ENCODE data around the gene VPS45. TPM values are rescaled to one million over a fixed set of nuclear protein-coding genes. Genes with fewer than 3 reads are reported as not detected.
A peak's percentile ranks its signal among the peaks of the same experiment; 100 is the strongest.
"Not testable (repeated sequence)": the region's sequence is repeated elsewhere in the genome, so short reads cannot be mapped to it uniquely, and the experiment has no call there.

VPS45 gene
- total RNA-seq, 6 experiments from 2014 or later = 12.5 to 18.2 (median 14.7) TPM

DNA sequence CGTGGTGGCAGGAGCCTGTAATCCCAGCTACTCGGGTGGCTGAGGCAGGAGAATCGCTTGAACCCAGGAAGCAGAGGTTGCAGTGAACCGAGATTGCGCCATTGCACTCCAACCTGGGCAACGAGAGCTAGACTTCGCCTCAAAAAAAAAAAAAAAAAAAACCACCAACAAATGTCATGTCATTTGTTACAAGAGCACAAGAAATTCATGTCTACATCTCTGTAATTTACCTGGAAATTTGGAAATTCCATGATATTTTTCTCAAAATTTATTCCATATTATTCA lies 16.5 kb upstream of the VPS45 start:
- DNase-seq = peak; percentile 35 to 72 (median 68)
- WGBS (ENCODE audit: insufficient coverage, low coverage, low lambda C conversion rate, missing lambda C conversion rate) = 9% methylated on average over 7 of the region's 7 CpGs

DNA sequence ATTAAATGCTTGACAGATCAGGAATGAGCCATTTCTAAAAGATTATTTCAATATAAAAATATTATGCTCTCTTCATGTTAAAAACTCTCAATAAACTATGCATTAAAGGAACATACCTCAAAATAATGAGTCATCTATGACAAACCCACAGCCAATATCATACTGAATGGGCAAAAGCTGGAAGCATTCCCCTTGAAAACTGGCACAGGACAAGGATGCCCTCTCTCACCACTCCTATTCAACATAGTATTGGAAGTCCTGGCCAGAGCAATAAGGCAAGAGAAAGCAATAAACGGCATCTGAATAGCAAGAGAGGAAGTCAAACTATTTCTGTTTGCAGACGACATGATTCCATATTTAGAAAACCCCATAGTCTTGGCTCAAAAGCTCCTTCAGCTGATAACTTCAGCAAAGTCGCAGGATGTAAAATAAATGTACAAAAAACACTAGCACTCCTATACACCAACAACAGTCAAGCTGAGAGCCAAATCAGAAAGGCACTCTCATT lies 15.6 kb upstream of the VPS45 start:
- not testable (repeated sequence) for H3K4me3 ChIP-seq, ATAC-seq, DNase-seq, H3K36me3 ChIP-seq, H3K4me1 ChIP-seq, H3K27me3 ChIP-seq, H3K9me3 ChIP-seq, H3K27ac ChIP-seq
- WGBS (ENCODE audit: insufficient coverage, low coverage, low lambda C conversion rate, missing lambda C conversion rate) = 56% methylated on average over 3 of the region's 3 CpGs
- intact Hi-C loops (cut with DNase I) = loop anchor here in 1 of 2 donors (10.0 kb wide), 1 partner anchor 87 kb away; no protein-coding TSS in a partner anchor

More for the DNA sequence above, 16.5 kb upstream of the VPS45 start:
- intact Hi-C loops (cut with DNase I) = loop anchor here in 1 of 2 donors (10.0 kb wide), 1 partner anchor 86 kb away; no protein-coding TSS in a partner anchor
- no peaks in the 10 kb centered on the region for H3K9me3 ChIP-seq
- TF ChIP-seq POLR2A (IDR thresholded peaks at IDR 0.05) (no peak), CTCF (IDR thresholded peaks at IDR 0.05) (no peak)
- peak overlapping the region in 2 of 3 donors; percentile 34 to 45 for H3K4me3 ChIP-seq
- peak; percentile 54 to 80 (median 70) for ATAC-seq
- H3K36me3 ChIP-seq = no peaks in the 10 kb centered on the region
- H3K27ac ChIP-seq = peak overlapping the region; percentile 13 to 85 (median 53)
- H3K4me1 ChIP-seq = peaks cover 0 to 6% (median 0%) of the 10 kb centered on the region in 4 donors
- H3K27me3 ChIP-seq = no peaks in the 10 kb centered on the region

DNA sequence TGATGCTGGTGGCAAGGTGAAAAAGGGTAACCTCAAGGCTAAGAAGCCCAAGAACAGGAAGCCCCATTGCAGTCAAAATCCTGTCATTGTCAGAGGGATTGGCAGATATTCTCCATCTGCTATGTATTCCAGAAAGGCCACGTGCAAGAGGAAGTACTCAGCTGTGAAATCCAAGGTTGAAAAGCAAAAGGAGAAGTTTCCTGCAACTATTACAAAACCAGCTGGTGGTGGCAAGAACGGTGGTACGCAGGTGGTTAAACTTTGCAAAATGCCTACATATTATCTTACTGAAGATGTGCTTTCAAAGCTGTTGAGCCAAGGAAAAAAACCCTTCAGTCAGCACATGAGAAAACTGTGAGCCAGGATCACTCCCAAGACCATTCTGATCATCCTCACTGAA lies 13.7 kb upstream of the VPS45 start:
- Histone ChIP-seq H3K36me3 (no peaks in the 10 kb centered on the region), H3K4me1 (peaks cover 0 to 6% (median 0%) of the 10 kb centered on the region in 4 donors), H3K27ac (no peak overlapping the region), H3K27me3 (no peaks in the 10 kb centered on the region), H3K4me3 (no peak overlapping the region), H3K9me3 (no peaks in the 10 kb centered on the region)
- ATAC-seq (no peak), DNase-seq (no peak)
- WGBS (ENCODE audit: insufficient coverage, low coverage, low lambda C conversion rate, missing lambda C conversion rate) = 43% methylated on average over 3 of the region's 3 CpGs
- no peak for TF ChIP-seq POLR2A (IDR thresholded peaks at IDR 0.05)
- no peak for TF ChIP-seq CTCF (IDR thresholded peaks at IDR 0.05)
- intact Hi-C loops (cut with DNase I) = loop anchor here in 1 of 2 donors (10.0 kb wide), 1 partner anchor 89 kb away; no protein-coding TSS in a partner anchor

DNA sequence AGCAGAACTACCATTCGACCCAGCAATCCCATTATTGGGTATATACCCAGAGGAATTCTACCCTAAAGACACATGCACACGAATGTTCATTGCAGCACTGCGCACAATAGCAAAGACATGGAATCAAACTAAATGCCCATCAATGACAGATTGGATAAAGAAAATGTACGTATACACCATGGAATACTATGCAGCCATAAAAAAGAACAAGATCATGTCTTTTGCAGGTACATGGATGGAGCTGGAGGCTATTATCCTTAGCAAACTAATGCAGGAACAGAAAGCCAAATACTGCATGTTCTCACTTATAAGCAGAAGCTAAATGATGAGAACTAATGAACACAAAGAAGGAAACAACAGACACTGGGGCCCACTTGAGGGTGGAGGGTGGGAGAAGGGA lies 12.1 kb upstream of the VPS45 start:
- H3K4me1 ChIP-seq, ATAC-seq, H3K4me3 ChIP-seq, H3K27me3 ChIP-seq, H3K27ac ChIP-seq, H3K9me3 ChIP-seq, DNase-seq, H3K36me3 ChIP-seq: not testable (repeated sequence)
- 85% methylated on average over 4 of the region's 4 CpGs for WGBS (ENCODE audit: insufficient coverage, low coverage, low lambda C conversion rate, missing lambda C conversion rate)
- intact Hi-C loops (cut with DNase I) = loop anchor here in 1 of 2 donors (10.0 kb wide), 1 partner anchor 91 kb away; no protein-coding TSS in a partner anchor

- Histone ChIP-seq H3K36me3 (no peaks in the 10 kb centered on the region), H3K9me3 (no peaks in the 10 kb centered on the region), H3K27ac (no peak overlapping the region), H3K27me3 (no peaks in the 10 kb centered on the region), H3K4me3 (no peak overlapping the region), H3K4me1 (no peaks in the 10 kb centered on the region)
- ATAC-seq (no peak), DNase-seq (no peak)
- intact Hi-C loops (cut with DNase I) = loop anchor here in 1 of 2 donors (10.0 kb wide), 1 partner anchor 92 kb away; no protein-coding TSS in a partner anchor
- no peak for TF ChIP-seq POLR2A (IDR thresholded peaks at IDR 0.05)
- TF ChIP-seq CTCF (IDR thresholded peaks at IDR 0.05) = no peak
- WGBS (ENCODE audit: insufficient coverage, low coverage, low lambda C conversion rate, missing lambda C conversion rate) = 64% methylated on average over 1 of the region's 1 CpG
Measured at GRCh38 chr1:150056407-150056806, 11.2 kb upstream of the VPS45 start.

Measured in right lobe of liver (tissue), 6 donors.